LNCAP (cell line): ENCODE measurements around the gene CA5A.
"Not testable (repeated sequence)": the region's sequence is repeated elsewhere in the genome, so short reads cannot be mapped to it uniquely, and the experiment has no call there.

Source experiments
- TF ChIP-seq, protein P1 (sequence below): fragments of 450-650 bp; IDR thresholded peaks from 2 replicates; pipeline ENCODE4 v1.5.1; 2017; ENCODE audit warnings: mild to moderate bottlenecking

CA5A gene

DNA sequence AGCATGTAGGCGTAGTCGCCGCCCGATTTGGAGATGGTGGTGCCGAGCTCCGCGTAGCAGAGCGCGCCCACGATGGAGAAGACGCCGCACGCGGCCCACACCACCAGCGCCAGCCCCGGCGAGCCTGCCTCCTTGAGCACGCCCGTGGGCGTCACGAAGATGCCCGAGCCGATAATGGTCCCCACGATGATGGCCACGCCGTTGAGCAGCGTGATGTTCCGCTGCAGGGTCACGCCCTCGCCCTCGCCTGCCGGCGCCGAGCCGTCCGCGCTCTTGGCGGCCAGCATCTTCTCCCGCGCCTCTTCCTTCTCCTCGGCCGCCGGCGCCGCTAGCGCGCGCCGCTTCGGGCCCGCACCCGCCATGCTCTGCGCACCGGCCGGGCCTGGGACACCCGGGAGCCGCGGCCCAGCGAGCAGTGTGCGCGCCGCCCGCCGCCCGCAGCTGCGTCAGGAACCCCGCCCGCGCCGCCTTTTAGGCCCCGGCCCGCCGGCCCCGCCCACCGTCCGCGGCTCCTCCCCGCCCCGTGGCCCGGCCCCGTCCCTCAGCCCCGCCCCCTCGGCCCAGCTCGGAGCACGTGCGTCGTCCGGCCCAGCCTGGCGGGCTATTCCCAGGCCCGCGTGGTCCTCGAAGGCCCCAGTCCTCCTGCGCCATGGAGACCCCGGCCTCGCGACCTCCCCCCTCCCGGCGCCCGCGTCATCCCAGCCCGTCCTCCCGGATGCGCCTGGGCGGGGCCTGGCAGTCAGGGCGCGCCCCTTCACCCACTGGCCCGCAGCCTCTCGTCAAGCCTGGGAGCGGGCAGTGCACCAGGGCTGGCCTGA is 67.1 kb downstream of the CA5A start, which contains the start of gene SLC7A5:
TSS of gene SLC7A5 (minus strand) at position 447 of the 818 bp plus-strand sequence. CDS start at position 362, 85 bp downstream.
- TF ChIP-seq, protein P1, sequence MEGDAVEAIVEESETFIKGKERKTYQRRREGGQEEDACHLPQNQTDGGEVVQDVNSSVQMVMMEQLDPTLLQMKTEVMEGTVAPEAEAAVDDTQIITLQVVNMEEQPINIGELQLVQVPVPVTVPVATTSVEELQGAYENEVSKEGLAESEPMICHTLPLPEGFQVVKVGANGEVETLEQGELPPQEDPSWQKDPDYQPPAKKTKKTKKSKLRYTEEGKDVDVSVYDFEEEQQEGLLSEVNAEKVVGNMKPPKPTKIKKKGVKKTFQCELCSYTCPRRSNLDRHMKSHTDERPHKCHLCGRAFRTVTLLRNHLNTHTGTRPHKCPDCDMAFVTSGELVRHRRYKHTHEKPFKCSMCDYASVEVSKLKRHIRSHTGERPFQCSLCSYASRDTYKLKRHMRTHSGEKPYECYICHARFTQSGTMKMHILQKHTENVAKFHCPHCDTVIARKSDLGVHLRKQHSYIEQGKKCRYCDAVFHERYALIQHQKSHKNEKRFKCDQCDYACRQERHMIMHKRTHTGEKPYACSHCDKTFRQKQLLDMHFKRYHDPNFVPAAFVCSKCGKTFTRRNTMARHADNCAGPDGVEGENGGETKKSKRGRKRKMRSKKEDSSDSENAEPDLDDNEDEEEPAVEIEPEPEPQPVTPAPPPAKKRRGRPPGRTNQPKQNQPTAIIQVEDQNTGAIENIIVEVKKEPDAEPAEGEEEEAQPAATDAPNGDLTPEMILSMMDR, result not testable (repeated sequence)

DNA sequence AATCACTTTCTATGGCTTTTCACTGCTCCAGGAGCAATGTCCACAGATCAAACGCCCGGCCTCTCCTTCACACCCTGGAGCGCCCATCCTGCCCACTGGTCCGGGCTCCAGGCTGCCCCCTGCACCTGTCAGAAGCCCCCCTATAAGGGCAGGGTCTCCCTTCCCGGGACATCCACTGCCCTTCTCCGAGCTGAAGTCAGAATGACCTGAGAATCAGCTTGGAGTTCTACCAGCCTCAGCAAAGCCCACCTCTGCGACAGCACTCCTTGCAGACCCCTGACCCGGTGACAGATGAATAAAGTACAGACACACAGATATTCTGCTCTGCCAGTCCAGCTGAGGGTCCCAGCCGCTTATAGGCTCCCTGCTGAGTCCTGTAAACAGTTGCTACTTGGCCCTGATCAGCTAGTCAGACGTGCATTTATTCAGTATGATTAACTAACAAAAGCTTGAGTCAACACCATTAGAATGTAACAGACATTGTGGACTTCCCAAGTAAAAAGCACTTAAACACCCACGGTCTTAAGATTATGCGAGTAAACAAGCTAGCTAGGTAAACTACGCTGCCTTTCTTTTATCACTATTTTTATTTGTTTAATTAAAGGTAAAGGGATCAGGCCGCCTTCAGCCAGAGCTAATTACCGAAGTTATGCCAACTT is 71.9 kb downstream of the CA5A start:
- TF ChIP-seq, protein P1, result no peak

DNA sequence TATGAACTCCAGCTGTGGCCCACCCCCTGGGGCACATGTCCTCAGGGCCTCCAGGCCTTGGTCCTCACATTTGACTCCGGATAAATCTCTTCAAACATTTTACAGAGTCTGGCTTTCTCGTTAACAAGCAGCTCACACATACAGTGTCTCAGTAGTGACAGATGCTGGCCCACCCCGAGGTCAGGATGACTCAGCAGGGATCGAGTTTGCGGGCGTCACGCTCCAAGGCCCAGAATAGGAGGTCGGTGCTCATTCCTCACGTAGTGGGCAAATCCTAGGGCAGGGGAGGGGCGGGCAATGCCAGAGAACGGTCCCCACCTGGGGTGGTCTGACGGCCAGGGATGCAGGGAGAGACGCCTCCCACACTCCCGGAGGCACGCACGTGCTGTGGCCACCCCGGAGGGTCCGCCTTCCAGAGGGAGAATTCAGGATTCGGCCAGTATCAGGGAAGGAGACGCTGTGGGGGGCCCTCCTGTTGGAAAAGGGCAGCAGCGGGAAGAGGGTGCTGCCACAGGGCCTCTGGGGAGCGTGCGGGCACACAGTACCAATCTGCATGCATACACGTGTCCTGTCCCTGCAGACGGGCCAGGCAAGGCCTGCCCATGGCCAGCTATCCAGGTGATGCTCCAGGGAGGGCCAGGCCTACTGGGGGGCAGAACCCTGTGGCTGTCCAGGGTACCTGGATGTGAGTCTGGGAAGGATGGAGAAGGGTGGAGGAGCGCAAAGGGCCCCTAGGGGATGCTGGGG is 75.6 kb downstream of the CA5A start:
- TF ChIP-seq, protein P1, result no peak

DNA sequence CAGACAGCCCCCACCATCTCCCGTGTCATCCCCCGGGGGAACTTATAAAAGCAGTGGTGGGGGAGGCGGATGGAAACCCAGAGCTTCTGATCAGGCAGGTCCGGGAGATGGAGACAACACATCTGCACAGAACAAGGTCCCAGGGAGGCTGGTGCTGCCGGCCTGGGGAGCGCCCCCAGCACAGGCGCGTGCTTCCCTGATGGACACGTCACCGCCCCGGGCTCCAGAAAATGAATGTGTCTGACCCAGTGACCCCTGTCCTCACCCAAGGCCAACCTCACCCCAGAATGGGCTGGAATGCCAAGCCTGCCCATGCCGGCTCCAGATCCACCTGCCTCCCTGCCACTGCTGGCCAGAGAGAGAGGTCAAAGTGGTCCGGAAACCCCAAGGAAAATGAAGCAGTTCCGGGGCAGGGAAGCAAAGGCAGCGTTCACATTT is 79.5 kb downstream of the CA5A start:
- TF ChIP-seq, protein P1, result no peak

DNA sequence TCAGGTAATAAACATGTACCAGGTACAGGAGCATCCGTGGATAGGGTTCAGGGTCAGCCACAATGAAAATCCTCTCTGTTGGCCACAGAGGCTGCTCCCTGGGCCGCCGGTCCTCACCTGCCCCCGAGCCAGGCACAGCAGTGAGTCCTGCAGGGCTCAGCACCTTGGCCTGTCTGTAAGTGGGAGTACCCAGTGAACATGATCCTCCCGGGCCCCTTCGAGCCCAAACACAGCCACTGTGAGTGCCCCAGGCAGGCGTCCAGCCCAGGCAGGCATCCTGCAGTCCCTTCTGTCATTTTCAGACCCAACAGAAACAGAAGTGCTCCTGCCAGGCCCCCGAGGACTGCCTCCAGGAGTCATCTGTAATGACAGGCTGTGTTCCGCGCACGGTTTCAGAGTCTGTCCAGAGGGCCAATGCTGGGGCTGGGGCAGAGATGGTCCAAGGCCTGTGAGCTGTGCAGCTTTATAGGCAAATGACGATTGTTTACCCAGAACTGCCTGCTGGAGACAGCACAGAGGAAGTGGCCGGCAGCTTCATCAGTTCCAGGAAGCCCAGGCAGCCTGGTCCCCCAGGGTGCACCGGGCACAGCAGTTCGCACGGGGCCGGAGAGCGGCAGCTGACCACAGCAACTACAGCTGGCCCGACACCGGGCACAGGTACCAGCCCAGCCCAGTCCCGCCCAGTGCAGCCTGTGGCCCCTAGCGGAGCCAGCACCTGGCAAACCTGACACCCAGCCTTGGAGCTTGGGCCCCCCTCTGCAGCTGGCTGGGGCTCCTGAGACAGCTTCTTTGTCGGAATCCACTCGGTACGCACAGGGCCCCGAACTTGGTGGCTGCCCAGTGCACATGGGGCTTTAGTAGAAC is 80.2 kb downstream of the CA5A start:
- TF ChIP-seq, protein P1, result no peak

DNA sequence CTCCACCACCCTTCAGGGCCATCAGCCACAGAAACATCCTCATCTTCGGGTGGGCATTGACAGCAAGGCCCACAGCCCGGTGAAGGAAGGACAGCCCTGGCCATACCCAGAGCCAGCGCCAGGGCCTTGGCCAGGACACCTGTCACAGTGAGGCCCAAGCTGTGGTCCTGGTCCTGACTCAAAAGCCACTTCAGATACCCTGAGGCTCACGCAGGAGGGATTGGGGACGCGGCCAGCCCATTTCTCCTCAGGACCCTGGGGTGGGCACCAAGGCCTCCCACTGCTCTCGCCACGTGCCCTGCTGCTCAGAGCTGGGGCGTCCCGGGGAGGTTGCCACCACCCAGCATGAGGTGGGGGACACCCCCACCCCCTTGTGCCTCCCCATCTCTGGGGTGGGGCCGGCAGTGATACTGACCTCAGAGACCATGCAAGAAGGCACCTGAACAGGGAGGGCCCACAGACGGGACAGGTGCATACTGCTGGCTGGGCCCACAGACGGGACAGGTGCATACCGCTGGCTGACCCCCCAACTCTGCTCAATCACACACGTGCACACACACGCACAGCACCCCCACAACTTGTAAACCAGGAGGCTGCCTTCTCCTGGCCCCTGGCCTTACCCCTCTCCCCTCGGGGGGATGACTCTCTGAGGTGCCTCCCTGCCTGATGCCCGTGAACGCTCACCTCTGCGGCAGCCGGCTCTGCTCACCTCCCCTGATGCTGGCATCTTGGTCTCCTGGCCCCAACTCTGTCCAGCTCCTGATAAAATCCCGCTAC is 81.2 kb downstream of the CA5A start:
- TF ChIP-seq, protein P1, result no peak
